Ovary (tissue), 9 donors: ENCODE data around the gene NID1. TPM values are rescaled to one million over a fixed set of nuclear protein-coding genes. Genes with fewer than 3 reads are reported as not detected.
A peak's percentile ranks its signal among the peaks of the same experiment; 100 is the strongest.
"Not testable (repeated sequence)": the region's sequence is repeated elsewhere in the genome, so short reads cannot be mapped to it uniquely, and the experiment has no call there.

Source experiments
- DNase-seq, 5 donors: peaks; one replicate each; pipeline ENCODE4 v3.0.0-alpha.2; 2019 to 2020
- H3K27ac ChIP-seq, 2 donors: fragments of 200-600 bp; one replicate each; pipeline versions ENCODE4 v1.5.1 to v1.8.0; 2019 to 2022
- H3K27me3 ChIP-seq: fragments of 200-600 bp; one replicate; pipeline ENCODE4 v1.8.0; 2022
- H3K36me3 ChIP-seq: fragments of 200-600 bp; sonication (generic); one replicate; pipeline ENCODE4 v1.5.1; 2019
- H3K4me1 ChIP-seq: one replicate; pipeline ENCODE4 v1.8.1; 2013; ENCODE audit warnings: mild to moderate bottlenecking, moderate library complexity; ENCODE audit not compliant: insufficient read depth
- H3K4me3 ChIP-seq: fragments of 200-600 bp; sonication (generic); one replicate; pipeline ENCODE4 v1.5.1; 2017
- H3K9me3 ChIP-seq, 2 donors: fragments of 200-600 bp in 1 of 2; sonication (generic) in 1 of 2; one replicate each; pipeline versions ENCODE4 v1.5.1 to v1.8.1; 2013 to 2019; ENCODE audit warnings: mild to moderate bottlenecking in 1 of 2, moderate library complexity in 1 of 2
- EP300 ChIP-seq: sonication (generic); formaldehyde crosslinking; IDR thresholded peaks from one replicate; pipeline ENCODE4 v1.6.1; 2017; ENCODE audit warnings: antibody characterized with exemption
- POLR2A ChIP-seq: fragments of 450-650 bp; IDR thresholded peaks from one replicate; pipeline ENCODE4 v1.6.1; 2017; ENCODE audit warnings: antibody characterized with exemption, mild to moderate bottlenecking, moderate library complexity
- WGBS, 3 donors: extraction: QIAGEN DNeasy Blood & Tissue Kit in 1 of 3; methylation state at CpG; one replicate each; pipeline versions ENCODE4 v1.1.5 to v1.1.7; 2013 to 2017; 5-methylcytosine and 5-hydroxymethylcytosine counted together
- intact Hi-C, 4 donors: fragments of 100-400 bp; cut with DNase I; formaldehyde crosslinking; loops; one replicate each; pipeline versions ENCODE4 v1.11.0 to v1.15.1; 2022 to 2023
- polyA plus RNA-seq, 2 donors: library from polyadenylated mRNA; stranded (reverse); fragments of 200-250 nt in 1 of 2; fragments of 350-450 nt in 1 of 2; fragmentation: Illumina TruSeq in 1 of 2; extraction: RNeasy Lipid Tissue Mini Kit (QIAGEN cat#74804) in 1 of 2; gene quantifications; one replicate each; pipeline ENCODE4 v1.2.3, GENCODE V29; 2013 to 2014
- total RNA-seq, 7 donors: library from RNA; depleted of rRNA in 2 of 7; stranded (reverse); fragments of >200 nt in 2 of 7; fragmentation: NEBNext Ultra II Directional in 3 of 7; extraction: Animal tissue kit (Norgen Biotek cat#: 25700) in 3 of 7; gene quantifications; one replicate each; pipeline versions ENCODE4 v1.1.0 to v1.2.4, GENCODE V29; 2016 to 2023
- TF ChIP-seq, protein P1 (sequence below), 3 donors: fragments of 450-650 bp in 2 of 3; fragments of 200-600 bp in 1 of 3; IDR thresholded peaks; one replicate each; pipeline versions ENCODE4 v1.5.1 to v1.8.0; 2016 to 2022; ENCODE audit warnings: antibody characterized with exemption in 3 of 3, mild to moderate bottlenecking in 1 of 3
- donor health status: DM: no; HTN: no; CAD: no; lungs with moderate emphysema.
- donor health status: DM: no; HTN: no; CAD: no.
- donor health status: Bipolar disorder and iron deficiency.
- donor health status: DM: yes; HTN: yes; CAD: no.
- donor health status: DM: no; HTN: no; CAD: no.
- donor health status: DM: yes; HTN: yes; CAD: no.

NID1 gene
- total and polyA plus RNA-seq, 9 donors, result 59.2 to 147 (median 76.4) TPM

DNA sequence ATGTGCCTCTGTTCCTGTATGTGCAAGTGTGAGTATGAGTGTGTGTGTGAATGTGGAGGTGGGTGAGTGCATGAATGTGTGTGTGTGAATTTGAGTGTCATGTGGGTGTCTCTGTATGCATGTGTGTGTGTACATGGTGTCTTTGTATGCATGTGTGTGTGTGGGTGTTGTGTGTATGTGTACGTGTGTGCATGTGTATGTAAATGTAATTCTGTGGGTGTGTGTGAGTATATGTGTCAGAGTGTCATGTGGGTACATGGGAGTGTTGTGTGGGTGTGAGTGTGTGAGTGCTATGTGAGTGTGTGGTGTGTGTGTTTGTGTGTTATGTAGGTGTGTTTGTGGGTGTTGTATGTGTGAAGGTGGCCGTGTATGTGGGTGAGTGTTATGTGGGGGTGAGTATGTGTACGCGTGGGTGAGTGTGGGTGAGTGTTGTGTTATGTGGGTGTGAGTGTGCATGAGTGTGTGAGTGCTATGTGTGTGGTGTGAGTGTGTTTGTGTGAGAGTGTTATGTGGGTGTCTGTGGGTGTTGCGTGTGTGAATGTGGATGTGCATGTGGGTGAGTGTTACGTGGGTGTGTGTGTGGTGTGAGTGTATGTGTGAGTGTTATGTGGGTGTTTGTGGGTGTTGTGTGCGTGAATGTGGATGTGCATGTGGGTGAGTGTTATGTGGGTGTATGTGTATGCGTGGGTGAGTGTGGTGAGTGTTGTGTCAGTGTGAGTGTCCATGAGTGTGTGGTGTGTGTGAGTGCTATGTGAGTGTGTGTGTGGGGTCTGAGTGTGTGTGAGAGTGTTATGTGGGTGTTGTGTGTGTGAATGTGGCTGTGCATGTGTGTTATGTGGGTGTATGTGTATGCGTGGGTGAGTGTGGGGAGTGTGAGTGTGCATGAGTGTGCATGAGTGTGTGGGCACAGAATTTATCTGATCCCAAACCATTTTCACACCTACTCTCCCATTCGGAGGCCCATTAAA, 36.6 kb upstream of the NID1 start:
- Histone ChIP-seq H3K27me3 (no peaks in the 10 kb centered on the region), H3K4me3 (no peak overlapping the region), H3K4me1 (no peaks in the 10 kb centered on the region), H3K27ac (no peak overlapping the region), H3K9me3 (no peaks in the 10 kb centered on the region), H3K36me3 (no peaks in the 10 kb centered on the region)
- no peak for TF ChIP-seq POLR2A
- no peak for TF ChIP-seq EP300
- TF ChIP-seq, protein P1, sequence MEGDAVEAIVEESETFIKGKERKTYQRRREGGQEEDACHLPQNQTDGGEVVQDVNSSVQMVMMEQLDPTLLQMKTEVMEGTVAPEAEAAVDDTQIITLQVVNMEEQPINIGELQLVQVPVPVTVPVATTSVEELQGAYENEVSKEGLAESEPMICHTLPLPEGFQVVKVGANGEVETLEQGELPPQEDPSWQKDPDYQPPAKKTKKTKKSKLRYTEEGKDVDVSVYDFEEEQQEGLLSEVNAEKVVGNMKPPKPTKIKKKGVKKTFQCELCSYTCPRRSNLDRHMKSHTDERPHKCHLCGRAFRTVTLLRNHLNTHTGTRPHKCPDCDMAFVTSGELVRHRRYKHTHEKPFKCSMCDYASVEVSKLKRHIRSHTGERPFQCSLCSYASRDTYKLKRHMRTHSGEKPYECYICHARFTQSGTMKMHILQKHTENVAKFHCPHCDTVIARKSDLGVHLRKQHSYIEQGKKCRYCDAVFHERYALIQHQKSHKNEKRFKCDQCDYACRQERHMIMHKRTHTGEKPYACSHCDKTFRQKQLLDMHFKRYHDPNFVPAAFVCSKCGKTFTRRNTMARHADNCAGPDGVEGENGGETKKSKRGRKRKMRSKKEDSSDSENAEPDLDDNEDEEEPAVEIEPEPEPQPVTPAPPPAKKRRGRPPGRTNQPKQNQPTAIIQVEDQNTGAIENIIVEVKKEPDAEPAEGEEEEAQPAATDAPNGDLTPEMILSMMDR (IDR thresholded peaks at IDR 0.05), result no peak
- intact Hi-C loops, result loop anchor here in 2 of 4 donors (5.0 kb wide), 2 partner anchors 376 to 391 kb away; no protein-coding TSS in a partner anchor
- no peak for DNase-seq
- WGBS, 3 donors, result 85 to 91% (median 88%) methylated on average over 10 of the region's 10 CpGs

- no peak for DNase-seq
- Histone ChIP-seq H3K9me3 (no peaks in the 10 kb centered on the region), H3K27ac (no peak overlapping the region), H3K36me3 (no peaks in the 10 kb centered on the region), H3K4me1 (no peaks in the 10 kb centered on the region), H3K27me3 (no peaks in the 10 kb centered on the region), H3K4me3 (no peak overlapping the region)
- WGBS, 3 donors, result 92 to 96% (median 95%) methylated on average over 15 of the region's 15 CpGs
- no peak for TF ChIP-seq EP300
- TF ChIP-seq POLR2A, result no peak
- TF ChIP-seq, protein P1 (IDR thresholded peaks at IDR 0.05), result no peak
- intact Hi-C loops, result loop anchor here in 2 of 4 donors (5.0 kb wide), 2 partner anchors 377 to 392 kb away; no protein-coding TSS in a partner anchor
Measured at GRCh38 chr1:236100799-236101198, 35.9 kb upstream of the NID1 start.

- 17 to 32% (median 24%) methylated on average over 12 of the region's 12 CpGs for WGBS, 3 donors
- intact Hi-C loops, result no loop called here
- Histone ChIP-seq H3K27ac (no peak overlapping the region), H3K4me1 (no peaks in the 10 kb centered on the region), H3K9me3 (no peaks in the 10 kb centered on the region), H3K36me3 (no peaks in the 10 kb centered on the region), H3K4me3 (no peak overlapping the region), H3K27me3 (no peaks in the 10 kb centered on the region)
- no peak for DNase-seq
- TF ChIP-seq EP300 (no peak), POLR2A (no peak)
Measured at GRCh38 chr1:236099355-236099974, 34.6 kb upstream of the NID1 start.

DNA sequence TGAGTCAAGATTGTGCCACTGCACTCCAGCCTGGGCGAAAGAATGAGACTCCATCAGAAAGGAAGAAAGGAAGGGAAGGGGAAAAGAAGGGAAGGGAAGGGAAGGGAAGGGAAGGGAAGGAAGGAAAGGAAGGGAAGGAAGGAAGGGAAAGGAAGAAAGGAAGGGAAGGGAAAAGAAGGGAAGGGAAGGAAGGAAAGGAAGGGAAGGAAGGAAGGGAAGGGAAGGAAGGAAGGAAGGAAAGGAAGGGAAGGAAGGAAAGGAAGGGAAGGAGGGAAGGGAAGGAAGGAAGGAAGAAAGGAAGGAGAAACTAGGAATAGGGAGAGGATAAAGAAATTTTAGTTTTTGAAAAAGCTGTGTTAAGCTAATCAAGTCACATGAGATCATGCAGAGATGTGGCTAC, 33.4 kb upstream of the NID1 start:
- intact Hi-C loops, result no loop called here
- Histone ChIP-seq H3K27me3 (no peaks in the 10 kb centered on the region), H3K36me3 (no peaks in the 10 kb centered on the region), H3K4me3 (no peak overlapping the region), H3K27ac (no peak overlapping the region), H3K9me3 (no peaks in the 10 kb centered on the region), H3K4me1 (no peaks in the 10 kb centered on the region)
- 97 to 100% (median 100%) methylated on average over 1 of the region's 1 CpG for whole genome bisulfite sequencing, 3 donors
- TF ChIP-seq EP300 (no peak), POLR2A (no peak)
- TF ChIP-seq, protein P1 (IDR thresholded peaks at IDR 0.05), result no peak
- no peak for DNase-seq

- H3K27me3 ChIP-seq, H3K36me3 ChIP-seq, H3K4me1 ChIP-seq, H3K9me3 ChIP-seq, intact Hi-C loops, H3K4me3 ChIP-seq: not testable (repeated sequence)
- WGBS, 3 donors, result 64 to 74% (median 65%) methylated on average over 15 of the region's 15 CpGs
- peak; percentile 55 to 91 (median 80) for DNase-seq
- H3K27ac ChIP-seq, result peak overlapping the region in 1 of 2 donors; percentile 44
Measured at GRCh38 chr1:236096660-236097482, 32.0 kb upstream of the NID1 start.
